Stimulated activated naive B cell treated with anti-CD40 and anti-IgM and Interleukin-4, amounts not matched to agents 10 μg/mL and 1 μg/mL and 100 μg/mL, for 72 hours (primary cell): ENCODE measurements around the gene PRR3.
"Not testable (repeated sequence)": the region's sequence is repeated elsewhere in the genome, so short reads cannot be mapped to it uniquely, and the experiment has no call there.

Experiments used
- ATAC-seq, 2 donors: fragments of 150-1000 bp; cut with Tn5 transposase; replicated peaks; 2 replicates each; pipeline ENCODE4 v1.10.0; 2021; ENCODE audit warnings: moderate library complexity in 1 of 2
- DNase-seq: peaks from one replicate; pipeline ENCODE4 v3.0.0; 2021
- H3K27ac Mint-ChIP-seq: one replicate; pipeline ENCODE4 v1.8.0; 2022; ENCODE audit warnings: mild to moderate bottlenecking, mixed read lengths
- H3K27me3 Mint-ChIP-seq, 2 donors: one replicate each; pipeline ENCODE4 v1.8.0; 2022; ENCODE audit warnings: mixed read lengths in 2 of 2
- H3K36me3 Mint-ChIP-seq, 2 donors: one replicate each; pipeline ENCODE4 v1.8.0; 2022; ENCODE audit warnings: mixed read lengths in 2 of 2, mild to moderate bottlenecking in 1 of 2
- H3K4me1 Mint-ChIP-seq, 2 donors: one replicate each; pipeline ENCODE4 v1.8.0; 2022; ENCODE audit warnings: mixed read lengths in 2 of 2, mild to moderate bottlenecking in 1 of 2
- H3K4me3 Mint-ChIP-seq, 2 donors: one replicate each; pipeline ENCODE4 v1.8.0; 2022; ENCODE audit warnings: mild to moderate bottlenecking in 2 of 2, mixed read lengths in 2 of 2, moderate library complexity in 1 of 2
- H3K9me3 Mint-ChIP-seq, 2 donors: one replicate each; pipeline ENCODE4 v1.8.0; 2022; ENCODE audit warnings: mixed read lengths in 2 of 2, mild to moderate bottlenecking in 1 of 2

PRR3 gene

GRCh38 chr6:30571075-30571761 lies 14.1 kb downstream of the PRR3 start, which contains the start of gene ABCF1:
Gene ABCF1 (plus strand): TSS chr6:30571442. CDS start chr6:30571488, 46 bp downstream.
- peak within 1 kb of the TSS; percentile 94 to 95 for H3K4me3 Mint-ChIP-seq
- H3K4me1 Mint-ChIP-seq: peaks cover 34 to 55% of the 10 kb centered on the region in 2 donors
- no peaks in the 10 kb centered on the region for H3K9me3 Mint-ChIP-seq
- ATAC-seq: peak; percentile 93 to 97
- H3K36me3 Mint-ChIP-seq: peaks cover 11 to 21% of the 10 kb centered on the region in 2 donors
- H3K27me3 Mint-ChIP-seq: no peaks in the 10 kb centered on the region
- peak; percentile 98 for DNase-seq
- H3K27ac Mint-ChIP-seq: peak within 1 kb of the TSS; percentile 98

GRCh38 chr6:30571762-30572082 lies 14.6 kb downstream of the PRR3 start:
- no peaks in the 10 kb centered on the region for H3K9me3 Mint-ChIP-seq
- H3K4me3 Mint-ChIP-seq: peak overlapping the region; percentile 94 to 95
- DNase-seq (no peak), ATAC-seq (no peak)
- H3K27me3 Mint-ChIP-seq: no peaks in the 10 kb centered on the region
- peaks cover 14 to 25% of the 10 kb centered on the region in 2 donors for H3K36me3 Mint-ChIP-seq
- peak overlapping the region; percentile 98 for H3K27ac Mint-ChIP-seq
- H3K4me1 Mint-ChIP-seq: peaks cover 37 to 60% of the 10 kb centered on the region in 2 donors

GRCh38 chr6:30572148-30572547 lies 15.1 kb downstream of the PRR3 start:
- Mint-ChIP-seq H3K27ac (peak overlapping the region; percentile 98), H3K4me1 (peaks cover 41 to 64% of the 10 kb centered on the region in 2 donors), H3K9me3 (no peaks in the 10 kb centered on the region), H3K36me3 (peaks cover 17 to 26% of the 10 kb centered on the region in 2 donors), H3K27me3 (no peaks in the 10 kb centered on the region), H3K4me3 (peak overlapping the region; percentile 94 to 95)
- ATAC-seq (no peak), DNase-seq (no peak)

GRCh38 chr6:30573113-30573512 lies 16.0 kb downstream of the PRR3 start:
- Mint-ChIP-seq H3K27me3 (no peaks in the 10 kb centered on the region), H3K27ac (peak overlapping the region; percentile 25), H3K36me3 (peaks cover 25 to 35% of the 10 kb centered on the region in 2 donors), H3K4me1 (peaks cover 46 to 71% of the 10 kb centered on the region in 2 donors), H3K4me3 (peak overlapping the region; percentile 8 to 37), H3K9me3 (no peaks in the 10 kb centered on the region)
- ATAC-seq: no peak
- no peak for DNase-seq

- Mint-ChIP-seq H3K36me3 (peaks cover 46 to 57% of the 10 kb centered on the region in 2 donors), H3K27me3 (no peaks in the 10 kb centered on the region), H3K4me3 (no peak overlapping the region), H3K4me1 (peaks cover 23 to 33% of the 10 kb centered on the region in 2 donors), H3K9me3 (no peaks in the 10 kb centered on the region), H3K27ac (no peak overlapping the region)
- DNase-seq (no peak), ATAC-seq (no peak)
Measured at GRCh38 chr6:30578051-30578450, 21.0 kb downstream of the PRR3 start.

GRCh38 chr6:30583921-30584320 lies 26.8 kb downstream of the PRR3 start:
- Mint-ChIP-seq H3K4me3 (no peak overlapping the region), H3K36me3 (peaks cover 45 to 63% of the 10 kb centered on the region in 2 donors), H3K9me3 (no peaks in the 10 kb centered on the region), H3K4me1 (no peaks in the 10 kb centered on the region), H3K27ac (peak overlapping the region; percentile 53), H3K27me3 (no peaks in the 10 kb centered on the region)
- DNase-seq (no peak), ATAC-seq (no peak)

GRCh38 chr6:30589754-30590358 lies 32.8 kb downstream of the PRR3 start:
- peaks cover 22 to 66% of the 10 kb centered on the region in 2 donors for H3K36me3 Mint-ChIP-seq
- no peak overlapping the region for H3K4me3 Mint-ChIP-seq
- no peaks in the 10 kb centered on the region for H3K27me3 Mint-ChIP-seq
- no peak overlapping the region for H3K27ac Mint-ChIP-seq
- H3K9me3 Mint-ChIP-seq: no peaks in the 10 kb centered on the region
- peaks cover 7 to 11% of the 10 kb centered on the region in 2 donors for H3K4me1 Mint-ChIP-seq
- ATAC-seq (no peak), DNase-seq (no peak)

GRCh38 chr6:30590509-30590908 lies 33.4 kb downstream of the PRR3 start:
- Mint-ChIP-seq H3K27ac (peak overlapping the region; percentile 48), H3K36me3 (peaks cover 20 to 63% of the 10 kb centered on the region in 2 donors), H3K27me3 (no peaks in the 10 kb centered on the region), H3K4me1 (peaks cover 7 to 11% of the 10 kb centered on the region in 2 donors), H3K4me3 (no peak overlapping the region), H3K9me3 (no peaks in the 10 kb centered on the region)
- DNase-seq (no peak), ATAC-seq (no peak)

- DNase-seq (no peak), ATAC-seq (no peak)
- Mint-ChIP-seq H3K9me3 (no peaks in the 10 kb centered on the region), H3K36me3 (peaks cover 20 to 62% of the 10 kb centered on the region in 2 donors), H3K4me1 (peaks cover 7 to 11% of the 10 kb centered on the region in 2 donors), H3K4me3 (no peak overlapping the region), H3K27me3 (no peaks in the 10 kb centered on the region), H3K27ac (peak overlapping the region; percentile 48)
Measured at GRCh38 chr6:30591008-30591407, 33.9 kb downstream of the PRR3 start.

- no peaks in the 10 kb centered on the region for H3K9me3 Mint-ChIP-seq
- no peak overlapping the region for H3K27ac Mint-ChIP-seq
- H3K4me3 Mint-ChIP-seq: no peak overlapping the region
- ATAC-seq (no peak), DNase-seq (no peak)
- H3K4me1 Mint-ChIP-seq: peaks cover 9 to 17% of the 10 kb centered on the region in 2 donors
- H3K36me3 Mint-ChIP-seq: peaks cover 12 to 53% of the 10 kb centered on the region in 2 donors
- H3K27me3 Mint-ChIP-seq: no peaks in the 10 kb centered on the region
Measured at GRCh38 chr6:30592287-30592686, 35.2 kb downstream of the PRR3 start.

GRCh38 chr6:30597315-30598144 lies 40.4 kb downstream of the PRR3 start:
- Mint-ChIP-seq H3K4me1 (peaks cover 12 to 19% of the 10 kb centered on the region in 2 donors), H3K36me3 (peaks cover 18 to 50% of the 10 kb centered on the region in 2 donors), H3K4me3 (peak overlapping the region in 1 of 2 donors; percentile 21), H3K27ac (peak overlapping the region; percentile 11)
- ATAC-seq: peak; percentile 83 to 90
- DNase-seq: peak; percentile 64
- not testable (repeated sequence) for H3K27me3 Mint-ChIP-seq, H3K9me3 Mint-ChIP-seq

GRCh38 chr6:30598912-30599624 lies 42.0 kb downstream of the PRR3 start:
- Mint-ChIP-seq H3K27ac (peak overlapping the region; percentile 87), H3K27me3 (no peaks in the 10 kb centered on the region), H3K36me3 (peaks cover 33 to 61% of the 10 kb centered on the region in 2 donors), H3K4me3 (no peak overlapping the region), H3K9me3 (no peaks in the 10 kb centered on the region), H3K4me1 (peaks cover 18 to 32% of the 10 kb centered on the region in 2 donors)
- no peak for DNase-seq
- ATAC-seq: no peak

GRCh38 chr6:30599625-30600324 lies 42.7 kb downstream of the PRR3 start:
- no peaks in the 10 kb centered on the region for H3K9me3 Mint-ChIP-seq
- H3K27me3 Mint-ChIP-seq: no peaks in the 10 kb centered on the region
- DNase-seq: no peak
- H3K36me3 Mint-ChIP-seq: peaks cover 36 to 61% of the 10 kb centered on the region in 2 donors
- H3K4me1 Mint-ChIP-seq: peaks cover 19 to 36% of the 10 kb centered on the region in 2 donors
- ATAC-seq: no peak
- no peak overlapping the region for H3K4me3 Mint-ChIP-seq
- peak overlapping the region; percentile 87 for H3K27ac Mint-ChIP-seq
